HG03175 (cell line): Measurements from ENCODE around the gene HIVEP1.
"Not testable (repeated sequence)": the region's sequence is repeated elsewhere in the genome, so short reads cannot be mapped to it uniquely, and the experiment has no call there.

Experiments
- ATAC-seq: cut with Tn5 transposase; IDR thresholded peaks from one replicate; pipeline ENCODE4 v1.9.1; 2021; ENCODE audit warnings: mild to moderate bottlenecking, moderate library complexity; ENCODE audit not compliant: unreplicated experiment

HIVEP1 gene

DNA sequence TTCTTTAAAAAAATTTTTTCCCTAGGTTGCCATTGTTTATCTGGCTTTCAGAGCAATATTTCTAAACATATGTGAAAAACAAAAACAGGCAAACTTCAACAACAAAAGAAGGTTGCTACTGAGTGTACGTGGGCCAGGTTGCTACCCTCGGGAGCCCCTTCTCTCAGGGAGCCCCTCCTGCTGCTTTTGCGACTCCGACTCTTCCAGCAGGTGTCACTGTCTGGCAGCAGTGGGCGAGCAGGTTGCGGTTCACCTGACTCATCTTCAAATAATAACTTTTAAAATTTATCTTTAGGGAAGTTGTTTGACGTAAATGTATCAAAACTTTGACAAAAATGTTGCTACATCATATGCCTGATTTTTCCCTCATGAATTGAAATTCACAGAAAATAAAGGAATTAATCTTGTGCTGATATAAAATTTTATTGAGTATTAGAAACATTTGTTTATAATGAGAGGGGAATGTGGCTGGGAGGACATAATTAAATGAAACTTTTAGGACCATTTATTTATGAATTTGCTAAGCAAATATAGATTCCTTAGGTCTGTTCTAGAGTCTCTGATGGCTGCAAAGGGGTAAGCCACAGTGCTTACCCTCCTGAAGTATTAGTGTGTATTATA, 138.8 kb downstream of the HIVEP1 start:
- ATAC-seq = no peak

GRCh38 chr6:12151433-12151820, 139.3 kb downstream of the HIVEP1 start:
- ATAC-seq = no peak

GRCh38 chr6:12152023-12152970, 140.2 kb downstream of the HIVEP1 start:
- ATAC-seq = no peak

DNA sequence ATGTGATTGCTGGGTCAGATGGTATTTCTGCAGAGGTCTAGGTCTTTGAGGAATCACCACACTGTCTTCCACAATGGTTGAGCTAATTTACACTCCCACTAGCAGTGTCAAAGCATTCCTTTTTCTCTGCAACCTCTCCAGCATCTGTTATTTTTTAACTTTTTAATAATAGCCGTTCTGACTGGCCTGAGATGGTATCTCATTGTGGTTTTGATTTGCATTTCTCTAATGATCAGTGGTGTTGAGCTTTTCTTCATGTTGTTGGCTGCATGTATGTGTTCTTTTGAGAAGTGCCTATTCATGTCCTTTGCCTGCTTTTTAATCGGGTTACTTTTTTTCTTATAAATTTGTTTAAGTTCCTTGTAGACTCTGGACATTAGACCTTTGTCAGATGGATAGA, 143.7 kb downstream of the HIVEP1 start:
- not testable (repeated sequence) for ATAC-seq

- no peak for ATAC-seq
These were observed 146.7 kb downstream of the HIVEP1 start for GRCh38 chr6:12158686-12159415.

GRCh38 chr6:12160326-12160725, 148.2 kb downstream of the HIVEP1 start:
- ATAC-seq = no peak

GRCh38 chr6:12162213-12162612, 150.1 kb downstream of the HIVEP1 start:
- no peak for ATAC-seq

DNA sequence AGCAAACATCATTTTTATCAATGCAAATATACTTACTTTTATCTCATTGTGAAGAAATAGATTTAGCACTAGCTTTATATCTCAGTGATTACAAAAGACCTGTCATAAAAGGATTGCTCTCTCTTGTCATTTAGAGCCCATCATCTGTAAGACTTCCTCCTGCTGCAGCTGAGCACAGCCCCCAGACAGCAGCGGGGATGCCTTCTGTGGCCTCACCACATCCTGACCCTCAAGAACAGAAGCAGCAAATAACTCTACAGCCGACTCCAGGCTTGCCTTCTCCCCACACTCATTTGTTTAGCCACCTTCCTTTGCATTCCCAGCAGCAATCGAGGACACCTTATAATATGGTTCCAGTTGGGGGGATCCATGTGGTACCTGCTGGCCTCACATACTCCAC, 151.0 kb downstream of the HIVEP1 start:
- no peak for ATAC-seq

GRCh38 chr6:12163744-12164507, 151.8 kb downstream of the HIVEP1 start:
- no peak for ATAC-seq

- no peak for ATAC-seq
These were observed 152.3 kb downstream of the HIVEP1 start for GRCh38 chr6:12164508-12164770.

DNA sequence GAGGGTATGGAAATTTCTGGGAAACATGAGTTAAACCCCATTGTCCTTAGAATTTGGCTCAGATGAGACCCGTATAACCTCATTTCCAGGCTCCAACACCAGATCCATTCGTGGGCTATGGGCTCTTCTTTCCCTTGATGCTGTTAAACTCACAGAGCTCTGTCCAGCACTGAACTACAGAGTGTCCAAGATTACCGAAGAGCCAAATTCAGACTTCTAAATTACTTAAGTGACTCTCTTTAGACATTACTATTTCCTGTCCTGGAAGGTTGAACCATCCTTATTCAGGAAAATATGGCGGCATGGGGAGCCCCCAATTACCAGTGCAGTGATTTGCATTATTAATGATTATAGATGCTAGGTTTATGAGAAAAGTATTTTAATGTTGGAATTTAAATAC, 153.2 kb downstream of the HIVEP1 start:
- no peak for ATAC-seq

- no peak for ATAC-seq
These were observed 153.7 kb downstream of the HIVEP1 start for GRCh38 chr6:12165722-12166280.

DNA sequence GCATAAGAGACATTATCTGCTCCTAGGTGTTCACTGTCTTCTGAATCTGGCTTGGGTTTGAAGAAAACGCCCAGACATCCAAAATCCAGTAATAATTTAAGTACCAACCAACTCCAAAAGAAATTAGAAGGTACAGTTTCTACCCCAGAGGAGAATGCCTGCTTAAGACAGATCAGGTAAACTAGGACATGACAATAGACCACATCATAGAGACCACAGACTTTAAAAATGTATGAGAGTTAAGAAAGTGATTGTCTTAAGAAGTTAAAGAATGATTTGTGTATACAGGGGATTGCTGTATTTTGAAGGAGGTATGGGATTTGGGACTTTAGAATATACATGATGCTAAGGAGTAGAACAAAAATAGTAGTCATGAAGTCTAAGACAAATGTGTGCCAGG, 157.3 kb downstream of the HIVEP1 start:
- ATAC-seq = no peak

DNA sequence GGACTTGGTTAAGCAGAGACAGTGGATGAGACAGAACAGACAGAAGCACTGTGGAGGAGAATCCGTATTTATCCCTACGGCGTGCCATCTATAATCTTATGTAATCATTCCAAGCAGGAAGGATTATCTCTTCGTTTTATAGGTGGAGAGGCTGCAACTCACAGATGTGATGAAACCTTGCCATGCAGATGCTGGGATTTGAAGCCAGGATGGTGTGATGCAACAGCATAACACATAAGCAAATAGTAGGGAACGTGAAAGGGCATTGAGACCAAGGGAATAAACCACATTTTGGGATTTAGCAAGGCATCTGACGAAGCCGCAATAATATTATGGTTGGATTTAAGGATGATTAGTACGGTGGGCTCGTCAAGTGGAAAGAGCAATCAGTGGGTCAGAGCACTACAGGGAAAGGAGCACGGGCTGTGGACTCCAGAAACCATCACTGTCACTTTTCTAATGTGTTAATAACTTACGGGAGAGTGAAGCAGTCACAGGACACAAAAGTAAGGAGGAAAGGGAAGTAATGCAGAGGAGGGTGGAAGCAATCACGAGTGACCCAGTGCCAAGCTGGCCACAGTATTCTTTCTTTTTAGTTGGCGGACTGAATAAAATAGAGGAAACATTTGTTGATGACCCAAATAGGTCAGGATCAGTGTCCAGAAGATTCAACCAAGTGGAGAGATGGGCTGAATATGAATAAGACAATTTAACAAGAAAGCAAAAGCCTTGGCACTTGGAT, 158.4 kb downstream of the HIVEP1 start:
- ATAC-seq = no peak

DNA sequence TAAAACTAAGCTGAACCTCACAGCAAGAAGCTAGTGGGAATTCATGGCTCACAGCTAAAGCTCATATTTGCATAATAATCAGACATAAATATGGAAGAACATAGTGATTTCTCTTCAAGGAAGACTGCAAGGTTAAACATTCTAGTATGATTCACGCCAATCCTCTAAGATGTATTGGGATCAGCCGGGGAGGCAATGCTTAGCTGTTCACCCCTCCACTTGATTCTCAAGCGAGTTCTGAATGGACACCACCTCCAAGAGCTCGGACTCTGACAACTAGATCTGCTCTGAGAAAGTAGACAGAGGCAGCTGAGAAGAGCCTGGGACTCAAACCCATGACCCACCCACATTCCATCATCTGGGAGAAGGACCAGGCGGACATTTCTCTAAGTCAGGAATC, 159.6 kb downstream of the HIVEP1 start:
- ATAC-seq = no peak

- no peak for ATAC-seq
These were observed 160.5 kb downstream of the HIVEP1 start for GRCh38 chr6:12172572-12172971.

DNA sequence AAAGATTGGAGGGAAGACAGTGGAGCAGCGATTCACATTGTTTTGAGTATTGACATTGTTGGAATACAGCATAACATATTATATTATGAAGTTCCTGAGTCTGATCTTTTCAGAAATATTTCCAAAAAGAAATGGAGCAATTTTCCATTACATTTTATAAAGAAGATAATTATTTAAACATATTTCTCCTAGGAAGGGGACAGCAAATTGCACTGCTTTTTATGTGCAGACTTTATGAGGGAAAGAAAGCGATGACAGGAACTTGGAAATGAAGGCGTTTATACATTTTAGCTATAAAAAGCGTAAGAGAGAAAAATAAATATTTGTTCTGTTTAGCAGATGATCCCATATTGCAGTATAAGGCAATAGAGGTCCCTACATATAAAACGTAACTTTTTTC, 161.1 kb downstream of the HIVEP1 start:
- no peak for ATAC-seq

- no peak for ATAC-seq
These were observed 161.5 kb downstream of the HIVEP1 start for GRCh38 chr6:12173661-12174060.

DNA sequence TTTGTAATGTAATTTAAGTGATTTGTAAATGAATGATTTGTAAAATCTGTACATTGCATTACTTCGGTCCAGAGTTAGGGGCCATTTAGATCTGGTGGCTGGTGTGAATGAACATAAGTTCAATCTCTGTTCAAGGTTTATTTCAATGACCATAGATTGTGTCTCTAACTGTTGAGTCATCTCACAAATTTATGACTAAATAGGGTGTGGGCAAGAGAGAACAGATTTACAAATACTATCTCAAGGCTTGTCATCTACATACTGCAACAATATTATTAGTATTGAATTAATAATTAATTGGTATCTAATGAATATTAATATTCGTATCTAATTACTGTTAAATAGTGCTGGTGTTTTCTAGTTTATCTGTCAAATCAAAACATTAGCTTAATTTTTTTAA, 162.8 kb downstream of the HIVEP1 start:
- ATAC-seq = no peak

DNA sequence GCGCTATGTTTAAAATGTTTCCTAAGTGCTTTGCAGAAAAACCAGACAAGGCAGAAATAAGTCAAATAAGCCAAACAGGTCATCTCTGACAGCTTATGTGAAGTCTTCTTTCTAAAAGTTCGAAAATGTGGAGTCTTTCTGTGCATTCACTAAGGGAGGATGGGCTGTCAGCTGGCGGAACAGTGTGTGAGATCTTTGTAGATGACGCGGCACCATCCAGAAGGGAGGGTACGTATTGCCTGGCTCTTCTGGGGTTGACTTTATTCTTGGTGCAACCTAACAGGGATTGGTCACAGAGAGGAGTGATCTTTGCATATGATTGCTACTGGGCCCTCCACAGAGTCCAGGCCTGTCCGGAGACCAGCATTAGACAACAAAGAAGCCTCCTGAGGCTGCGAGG, 163.5 kb downstream of the HIVEP1 start:
- no peak for ATAC-seq
